ENCODE results near the gene ARMH2.

- TF ChIP-seq, protein P1, sequence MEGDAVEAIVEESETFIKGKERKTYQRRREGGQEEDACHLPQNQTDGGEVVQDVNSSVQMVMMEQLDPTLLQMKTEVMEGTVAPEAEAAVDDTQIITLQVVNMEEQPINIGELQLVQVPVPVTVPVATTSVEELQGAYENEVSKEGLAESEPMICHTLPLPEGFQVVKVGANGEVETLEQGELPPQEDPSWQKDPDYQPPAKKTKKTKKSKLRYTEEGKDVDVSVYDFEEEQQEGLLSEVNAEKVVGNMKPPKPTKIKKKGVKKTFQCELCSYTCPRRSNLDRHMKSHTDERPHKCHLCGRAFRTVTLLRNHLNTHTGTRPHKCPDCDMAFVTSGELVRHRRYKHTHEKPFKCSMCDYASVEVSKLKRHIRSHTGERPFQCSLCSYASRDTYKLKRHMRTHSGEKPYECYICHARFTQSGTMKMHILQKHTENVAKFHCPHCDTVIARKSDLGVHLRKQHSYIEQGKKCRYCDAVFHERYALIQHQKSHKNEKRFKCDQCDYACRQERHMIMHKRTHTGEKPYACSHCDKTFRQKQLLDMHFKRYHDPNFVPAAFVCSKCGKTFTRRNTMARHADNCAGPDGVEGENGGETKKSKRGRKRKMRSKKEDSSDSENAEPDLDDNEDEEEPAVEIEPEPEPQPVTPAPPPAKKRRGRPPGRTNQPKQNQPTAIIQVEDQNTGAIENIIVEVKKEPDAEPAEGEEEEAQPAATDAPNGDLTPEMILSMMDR (IDR thresholded peaks at IDR 0.05; ENCODE audit: insufficient read depth, low read depth, low read length), result no peak
- no peak for TF ChIP-seq EZH2 (IDR thresholded peaks at IDR 0.05; ENCODE audit: insufficient read depth, low read length)
Observed at GRCh38 chr6:24797596-24798216, 1.0 kb downstream of the ARMH2 start.
